Effector memory CD8-positive, alpha-beta T cell (primary cell): ENCODE results near the gene S1PR2.
"Not testable (repeated sequence)": the region's sequence is repeated elsewhere in the genome, so short reads cannot be mapped to it uniquely, and the experiment has no call there.

ENCODE experiments used
- ATAC-seq: fragments of 150-1000 bp; cut with Tn5 transposase; replicated peaks from 2 replicates; pipeline ENCODE4 v1.10.0; 2021; ENCODE audit warnings: mild to moderate bottlenecking, moderate library complexity
- DNase-seq, 3 experiments: peaks; one replicate each; pipeline ENCODE4 v3.0.0; 2021
- H3K27ac Mint-ChIP-seq, 2 donors: one replicate each; pipeline ENCODE4 v1.8.0; 2022; ENCODE audit warnings: mild to moderate bottlenecking in 2 of 2, mixed read lengths in 2 of 2, moderate library complexity in 2 of 2
- H3K27me3 Mint-ChIP-seq, 2 donors: one replicate each; pipeline ENCODE4 v1.8.0; 2022; ENCODE audit warnings: mixed read lengths in 2 of 2
- H3K36me3 Mint-ChIP-seq: one replicate; pipeline ENCODE4 v1.8.0; 2022; ENCODE audit warnings: mild to moderate bottlenecking, moderate library complexity, mixed read lengths; ENCODE audit not compliant: insufficient read depth
- H3K4me1 Mint-ChIP-seq, 2 donors: one replicate each; pipeline ENCODE4 v1.8.0; 2022; ENCODE audit warnings: low read depth in 2 of 2, mixed read lengths in 2 of 2
- H3K4me3 Mint-ChIP-seq, 2 donors: one replicate each; pipeline ENCODE4 v1.8.0; 2022; ENCODE audit warnings: mild to moderate bottlenecking in 2 of 2, mixed read lengths in 2 of 2, moderate library complexity in 2 of 2
- H3K9me3 Mint-ChIP-seq, 2 donors: one replicate each; pipeline ENCODE4 v1.8.0; 2022; ENCODE audit warnings: mixed read lengths in 2 of 2

S1PR2 gene

GRCh38 chr19:10206226-10206885 is 24.8 kb downstream of the S1PR2 start:
- Mint-ChIP-seq H3K36me3 (peaks cover 9% of the 10 kb centered on the region), H3K4me1 (no peaks in the 10 kb centered on the region), H3K27me3 (no peaks in the 10 kb centered on the region), H3K4me3 (no peak overlapping the region), H3K27ac (peak overlapping the region in 1 of 2 donors; percentile 38), H3K9me3 (no peaks in the 10 kb centered on the region)
- DNase-seq (no peak), ATAC-seq (no peak)

- H3K9me3 Mint-ChIP-seq = no peaks in the 10 kb centered on the region
- H3K27me3 Mint-ChIP-seq = no peaks in the 10 kb centered on the region
- no peak for ATAC-seq
- DNase-seq = no peak
- H3K4me3 Mint-ChIP-seq = no peak overlapping the region
- H3K4me1 Mint-ChIP-seq = no peaks in the 10 kb centered on the region
- H3K27ac Mint-ChIP-seq = no peak overlapping the region
- peaks cover 9% of the 10 kb centered on the region for H3K36me3 Mint-ChIP-seq
These were observed 25.5 kb downstream of the S1PR2 start for GRCh38 chr19:10205636-10206035.

- Mint-ChIP-seq H3K9me3 (no peaks in the 10 kb centered on the region), H3K27me3 (no peaks in the 10 kb centered on the region), H3K36me3 (peaks cover 9% of the 10 kb centered on the region), H3K4me1 (peaks cover 2 to 6% of the 10 kb centered on the region in 2 donors), H3K27ac (no peak overlapping the region), H3K4me3 (no peak overlapping the region)
- no peak for ATAC-seq
- no peak for DNase-seq
These were observed 27.4 kb downstream of the S1PR2 start for GRCh38 chr19:10203686-10204085.

GRCh38 chr19:10201176-10201575 is 30.0 kb downstream of the S1PR2 start:
- ATAC-seq = no peak
- Mint-ChIP-seq H3K27ac (no peak overlapping the region), H3K9me3 (no peaks in the 10 kb centered on the region), H3K36me3 (peaks cover 6% of the 10 kb centered on the region), H3K4me1 (peaks cover 2 to 7% of the 10 kb centered on the region in 2 donors), H3K4me3 (no peak overlapping the region), H3K27me3 (no peaks in the 10 kb centered on the region)
- DNase-seq = no peak

GRCh38 chr19:10200101-10200500 is 31.0 kb downstream of the S1PR2 start:
- peaks cover 6 to 11% of the 10 kb centered on the region in 2 donors for H3K4me1 Mint-ChIP-seq
- H3K27ac Mint-ChIP-seq = peak overlapping the region in 1 of 2 donors; percentile 35
- H3K27me3 Mint-ChIP-seq, ATAC-seq, DNase-seq, H3K36me3 Mint-ChIP-seq, H3K9me3 Mint-ChIP-seq: not testable (repeated sequence)
- H3K4me3 Mint-ChIP-seq = peak overlapping the region in 1 of 2 donors; percentile 31

GRCh38 chr19:10198889-10199644 is 32.1 kb downstream of the S1PR2 start:
- not testable (repeated sequence) for ATAC-seq, H3K27me3 Mint-ChIP-seq, H3K9me3 Mint-ChIP-seq, DNase-seq
- Mint-ChIP-seq H3K36me3 (peaks cover 17% of the 10 kb centered on the region), H3K4me3 (peak overlapping the region; percentile 60 to 72), H3K27ac (peak overlapping the region; percentile 33 to 86), H3K4me1 (peaks cover 7 to 14% of the 10 kb centered on the region in 2 donors)

GRCh38 chr19:10195199-10195519 is 36.0 kb downstream of the S1PR2 start:
- ATAC-seq = peak; percentile 9
- Mint-ChIP-seq H3K4me3 (peak overlapping the region; percentile 88 to 89), H3K4me1 (peaks cover 17 to 26% of the 10 kb centered on the region in 2 donors)

GRCh38 chr19:10194500-10195198 is 36.5 kb downstream of the S1PR2 start, which contains the start of gene DNMT1:
Gene DNMT1, minus strand, starts transcription at chr19:10194953. Its CDS starts 54 bp downstream, at chr19:10194899.
- no peaks in the 10 kb centered on the region for H3K27me3 Mint-ChIP-seq

More at GRCh38 chr19:10195199-10195519, 36.0 kb downstream of the S1PR2 start:
- peak overlapping the region; percentile 93 to 94 for H3K27ac Mint-ChIP-seq
- H3K36me3 Mint-ChIP-seq = peaks cover 28% of the 10 kb centered on the region
- no peaks in the 10 kb centered on the region for H3K9me3 Mint-ChIP-seq
- DNase-seq = no peak
- no peaks in the 10 kb centered on the region for H3K27me3 Mint-ChIP-seq

GRCh38 chr19:10193790-10194499 is 37.2 kb downstream of the S1PR2 start:
- H3K36me3 Mint-ChIP-seq = peaks cover 31% of the 10 kb centered on the region
- H3K4me3 Mint-ChIP-seq = peak overlapping the region; percentile 88 to 89
- peak overlapping the region; percentile 93 to 94 for H3K27ac Mint-ChIP-seq
- H3K9me3 Mint-ChIP-seq = no peaks in the 10 kb centered on the region
- H3K27me3 Mint-ChIP-seq = no peaks in the 10 kb centered on the region
- DNase-seq = peak in 2 of 3 experiments; percentile 4 to 5
- no peak for ATAC-seq
- H3K4me1 Mint-ChIP-seq = peaks cover 21 to 31% of the 10 kb centered on the region in 2 donors

More at GRCh38 chr19:10194500-10195198, 36.5 kb downstream of the S1PR2 start, which contains the start of gene DNMT1:
- Mint-ChIP-seq H3K27ac (peak within 1 kb of the TSS; percentile 93 to 94), H3K36me3 (peaks cover 31% of the 10 kb centered on the region), H3K4me1 (peaks cover 21 to 31% of the 10 kb centered on the region in 2 donors), H3K4me3 (peak within 1 kb of the TSS; percentile 88 to 89), H3K9me3 (no peaks in the 10 kb centered on the region)
- ATAC-seq (peak; percentile 92), DNase-seq (peak; percentile 93 to 96 (median 95))

GRCh38 chr19:10192922-10193321 is 38.2 kb downstream of the S1PR2 start:
- peaks cover 33% of the 10 kb centered on the region for H3K36me3 Mint-ChIP-seq

GRCh38 chr19:10191347-10191746 is 39.8 kb downstream of the S1PR2 start:
- Mint-ChIP-seq H3K4me3 (no peak overlapping the region), H3K27ac (no peak overlapping the region), H3K9me3 (no peaks in the 10 kb centered on the region), H3K4me1 (peaks cover 35 to 49% of the 10 kb centered on the region in 2 donors), H3K27me3 (no peaks in the 10 kb centered on the region), H3K36me3 (peaks cover 41% of the 10 kb centered on the region)
- ATAC-seq (no peak), DNase-seq (no peak)

More at GRCh38 chr19:10192922-10193321, 38.2 kb downstream of the S1PR2 start:
- peak overlapping the region; percentile 60 to 89 for H3K4me3 Mint-ChIP-seq
- no peaks in the 10 kb centered on the region for H3K9me3 Mint-ChIP-seq
- DNase-seq = no peak
- H3K27ac Mint-ChIP-seq = peak overlapping the region in 1 of 2 donors; percentile 93
- H3K27me3 Mint-ChIP-seq = no peaks in the 10 kb centered on the region
- H3K4me1 Mint-ChIP-seq = peaks cover 22 to 36% of the 10 kb centered on the region in 2 donors
- ATAC-seq = no peak

- DNase-seq (no peak), ATAC-seq (no peak)
- Mint-ChIP-seq H3K27me3 (no peaks in the 10 kb centered on the region), H3K4me3 (no peak overlapping the region), H3K27ac (peak overlapping the region; percentile 55 to 75), H3K9me3 (no peaks in the 10 kb centered on the region), H3K36me3 (peaks cover 49% of the 10 kb centered on the region), H3K4me1 (peaks cover 31 to 44% of the 10 kb centered on the region in 2 donors)
These were observed 41.1 kb downstream of the S1PR2 start for GRCh38 chr19:10190026-10190425.

- Mint-ChIP-seq H3K27ac (peak overlapping the region; percentile 55 to 75), H3K36me3 (peaks cover 45% of the 10 kb centered on the region), H3K4me3 (no peak overlapping the region), H3K9me3 (no peaks in the 10 kb centered on the region), H3K4me1 (peaks cover 31 to 43% of the 10 kb centered on the region in 2 donors), H3K27me3 (no peaks in the 10 kb centered on the region)
- ATAC-seq (no peak), DNase-seq (no peak)
These were observed 41.5 kb downstream of the S1PR2 start for GRCh38 chr19:10189616-10190015.
